B cell (primary cell): ENCODE measurements around the gene NUAK2.

Experiments used
- CTCF ChIP-seq: fragments of 200-600 bp; IDR thresholded peaks from one replicate; pipeline ENCODE4 v1.8.0; 2022; ENCODE audit warnings: antibody characterized with exemption, mild to moderate bottlenecking
- EZH2 ChIP-seq: IDR thresholded peaks from 2 replicates; pipeline ENCODE4 v1.6.1; 2012; ENCODE audit warnings: borderline replicate concordance, low read depth, mild to moderate bottlenecking, moderate library complexity, low read length; ENCODE audit not compliant: insufficient read depth, poor library complexity, severe bottlenecking

GRCh38 chr1:205267306-205267902, 54.1 kb downstream of the NUAK2 start:
- TF ChIP-seq CTCF = no peak
- no peak for TF ChIP-seq EZH2
